ENCODE measurements around the gene BATF.

The BATF gene

DNA sequence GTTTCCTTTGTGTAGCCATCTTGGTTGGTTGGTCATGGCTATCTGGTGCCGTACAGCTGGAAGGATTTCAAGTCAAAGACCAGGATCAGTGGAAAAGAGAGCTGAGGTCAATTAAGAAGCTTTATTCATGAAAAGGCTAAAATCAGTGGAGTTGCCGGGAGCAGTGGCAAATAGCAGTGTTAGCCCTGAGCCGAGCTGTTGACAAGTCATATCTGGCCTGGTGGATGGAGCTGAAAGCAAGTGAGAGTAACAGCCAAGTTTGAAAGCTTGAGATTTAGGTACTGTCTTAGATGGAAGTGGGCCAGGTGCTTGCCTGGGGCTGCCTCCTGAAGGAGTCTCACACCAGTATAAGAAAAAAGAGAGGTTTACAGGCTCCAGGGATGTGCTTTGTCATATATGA is 9.0 kb downstream of the BATF start:
- H3K27me3 ChIP-seq (ENCODE audit: insufficient read depth, poor library complexity, severe bottlenecking), result no peaks in the 10 kb centered on the region
- no peaks in the 10 kb centered on the region for H3K9me3 ChIP-seq (ENCODE audit: severe bottlenecking)
- no peak overlapping the region for H3K4me3 ChIP-seq (ENCODE audit: severe bottlenecking)
- peaks cover 19% of the 10 kb centered on the region for H3K4me1 ChIP-seq (ENCODE audit: insufficient read depth, poor library complexity, severe bottlenecking)
- H3K27ac ChIP-seq (ENCODE audit: poor library complexity, severe bottlenecking), result peak overlapping the region; percentile 60
- no peak for DNase-seq (ENCODE audit: low spot score)
- TF ChIP-seq, protein P1, sequence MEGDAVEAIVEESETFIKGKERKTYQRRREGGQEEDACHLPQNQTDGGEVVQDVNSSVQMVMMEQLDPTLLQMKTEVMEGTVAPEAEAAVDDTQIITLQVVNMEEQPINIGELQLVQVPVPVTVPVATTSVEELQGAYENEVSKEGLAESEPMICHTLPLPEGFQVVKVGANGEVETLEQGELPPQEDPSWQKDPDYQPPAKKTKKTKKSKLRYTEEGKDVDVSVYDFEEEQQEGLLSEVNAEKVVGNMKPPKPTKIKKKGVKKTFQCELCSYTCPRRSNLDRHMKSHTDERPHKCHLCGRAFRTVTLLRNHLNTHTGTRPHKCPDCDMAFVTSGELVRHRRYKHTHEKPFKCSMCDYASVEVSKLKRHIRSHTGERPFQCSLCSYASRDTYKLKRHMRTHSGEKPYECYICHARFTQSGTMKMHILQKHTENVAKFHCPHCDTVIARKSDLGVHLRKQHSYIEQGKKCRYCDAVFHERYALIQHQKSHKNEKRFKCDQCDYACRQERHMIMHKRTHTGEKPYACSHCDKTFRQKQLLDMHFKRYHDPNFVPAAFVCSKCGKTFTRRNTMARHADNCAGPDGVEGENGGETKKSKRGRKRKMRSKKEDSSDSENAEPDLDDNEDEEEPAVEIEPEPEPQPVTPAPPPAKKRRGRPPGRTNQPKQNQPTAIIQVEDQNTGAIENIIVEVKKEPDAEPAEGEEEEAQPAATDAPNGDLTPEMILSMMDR (IDR thresholded peaks at IDR 0.05; ENCODE audit: poor library complexity, severe bottlenecking), result no peak
- ATAC-seq (ENCODE audit: low read depth), result no peak
- no peaks in the 10 kb centered on the region for H3K36me3 ChIP-seq (ENCODE audit: low read depth)

DNA sequence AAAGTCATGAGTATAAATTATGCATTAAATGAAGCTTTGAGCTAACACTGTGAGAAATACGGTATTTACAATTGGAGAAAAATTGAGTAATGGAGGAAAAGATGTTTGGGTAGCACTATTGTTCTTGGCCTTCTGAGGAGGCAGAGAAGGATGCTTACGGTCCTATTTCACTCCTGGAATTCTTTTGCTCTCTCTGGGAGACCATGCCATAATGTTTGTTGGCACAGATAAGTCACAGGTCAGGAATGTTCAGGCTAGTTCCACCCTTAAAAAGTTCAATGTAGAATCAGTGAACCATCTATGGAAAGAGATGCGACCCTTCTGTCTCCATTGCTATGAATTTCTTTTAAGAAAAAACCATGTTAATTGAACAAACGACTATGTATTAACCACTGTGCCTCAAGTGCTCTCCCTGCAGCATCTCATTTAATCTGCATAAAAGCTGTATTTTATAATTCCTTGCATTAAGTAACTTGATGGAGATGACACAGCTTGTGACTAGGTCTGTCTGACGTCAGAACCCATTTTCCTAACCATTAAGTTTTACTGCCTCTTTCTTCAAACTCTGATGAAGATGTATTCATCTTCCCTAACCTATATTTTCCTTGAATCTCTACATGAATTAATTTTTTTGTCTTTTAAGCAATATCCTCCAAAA is 9.5 kb downstream of the BATF start:
- ATAC-seq (ENCODE audit: low read depth) (peak; percentile 66), DNase-seq (ENCODE audit: low spot score) (no peak)
- Histone ChIP-seq H3K27ac (ENCODE audit: poor library complexity, severe bottlenecking) (peak overlapping the region; percentile 60), H3K4me3 (ENCODE audit: severe bottlenecking) (no peak overlapping the region), H3K27me3 (ENCODE audit: insufficient read depth, poor library complexity, severe bottlenecking) (no peaks in the 10 kb centered on the region), H3K36me3 (ENCODE audit: low read depth) (no peaks in the 10 kb centered on the region), H3K4me1 (ENCODE audit: insufficient read depth, poor library complexity, severe bottlenecking) (peaks cover 24% of the 10 kb centered on the region), H3K9me3 (ENCODE audit: severe bottlenecking) (no peaks in the 10 kb centered on the region)
- TF ChIP-seq, protein P1 (IDR thresholded peaks at IDR 0.05; ENCODE audit: poor library complexity, severe bottlenecking), result no peak

DNA sequence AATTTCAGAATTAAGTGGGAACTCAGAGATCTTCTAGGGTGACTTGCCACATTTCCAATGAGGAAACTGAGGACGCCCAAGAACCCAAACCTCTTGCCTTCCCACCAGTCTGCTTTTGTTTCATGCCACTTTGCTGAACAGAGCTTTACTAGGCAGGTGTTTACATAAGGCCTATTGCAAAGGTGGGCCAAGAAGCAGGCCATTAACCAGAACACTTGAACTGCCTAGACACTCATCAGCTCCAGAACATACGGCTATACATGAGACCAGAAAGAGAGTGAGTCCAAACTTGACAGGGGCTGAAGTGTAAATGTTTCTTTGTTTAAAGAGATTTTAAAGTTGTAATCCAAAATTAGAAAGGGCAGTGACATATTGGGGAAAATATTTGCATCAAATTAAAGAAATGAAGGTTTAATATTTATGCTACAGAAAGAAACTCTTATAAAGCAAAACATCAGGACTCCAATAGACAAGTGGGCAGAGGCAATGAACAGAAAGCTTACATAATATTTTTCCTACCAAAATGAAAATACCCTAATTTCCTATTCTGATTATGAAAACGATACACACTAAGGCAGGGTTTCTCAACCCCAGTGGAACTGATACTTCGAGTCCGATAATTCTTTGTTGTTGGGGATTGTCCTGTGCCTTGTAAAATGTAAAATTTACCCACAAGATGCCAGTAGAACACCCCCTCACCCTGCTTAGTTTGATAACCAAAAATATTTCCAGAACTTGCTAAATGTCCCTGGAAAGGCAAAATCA is 11.7 kb downstream of the BATF start:
- DNase-seq (ENCODE audit: low spot score), result no peak
- no peaks in the 10 kb centered on the region for H3K9me3 ChIP-seq (ENCODE audit: severe bottlenecking)
- H3K27ac ChIP-seq (ENCODE audit: poor library complexity, severe bottlenecking), result peak overlapping the region; percentile 90
- TF ChIP-seq, protein P1 (IDR thresholded peaks at IDR 0.05; ENCODE audit: poor library complexity, severe bottlenecking), result no peak
- peaks cover 29% of the 10 kb centered on the region for H3K4me1 ChIP-seq (ENCODE audit: insufficient read depth, poor library complexity, severe bottlenecking)
- no peak for ATAC-seq (ENCODE audit: low read depth)
- H3K4me3 ChIP-seq (ENCODE audit: severe bottlenecking), result no peak overlapping the region
- no peaks in the 10 kb centered on the region for H3K36me3 ChIP-seq (ENCODE audit: low read depth)
- no peaks in the 10 kb centered on the region for H3K27me3 ChIP-seq (ENCODE audit: insufficient read depth, poor library complexity, severe bottlenecking)

DNA sequence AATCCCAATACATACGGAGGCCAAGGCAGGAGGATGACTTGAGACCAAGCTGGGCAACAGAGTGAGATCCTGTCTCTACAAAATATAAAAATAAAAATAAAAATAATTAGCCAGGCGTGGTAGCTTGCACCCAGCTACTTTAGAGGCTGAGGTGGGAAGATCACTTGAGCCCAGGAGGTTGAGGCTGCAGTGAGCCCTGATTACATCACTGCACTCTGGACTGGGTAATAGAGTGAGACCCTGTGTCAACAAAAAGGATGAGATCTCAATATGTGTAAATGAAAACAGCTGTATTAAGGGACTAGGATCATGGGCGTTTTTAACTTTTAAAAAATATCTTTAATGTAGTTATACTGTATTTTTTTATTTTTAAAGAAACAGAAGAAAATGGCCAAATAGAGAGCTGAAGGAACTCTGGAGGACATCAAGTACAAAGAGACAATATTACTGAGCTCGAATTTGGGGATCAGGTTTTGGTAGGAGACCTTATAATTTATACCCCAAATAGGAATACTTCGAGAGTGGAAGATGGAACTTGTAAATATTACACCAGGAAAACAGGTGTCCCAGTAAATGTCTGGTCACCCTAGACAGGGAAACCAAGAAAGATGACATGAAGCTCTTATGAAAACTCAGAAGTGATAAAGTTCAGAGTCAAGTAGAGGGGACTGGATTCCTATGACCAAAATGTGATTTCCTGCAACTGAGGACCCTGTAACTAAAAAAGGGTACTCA is 13.1 kb downstream of the BATF start:
- TF ChIP-seq, protein P1 (IDR thresholded peaks at IDR 0.05; ENCODE audit: poor library complexity, severe bottlenecking), result no peak
- ATAC-seq (ENCODE audit: low read depth) (no peak), DNase-seq (ENCODE audit: low spot score) (no peak)
- H3K27ac ChIP-seq (ENCODE audit: poor library complexity, severe bottlenecking), result peak overlapping the region; percentile 90
- no peaks in the 10 kb centered on the region for H3K36me3 ChIP-seq (ENCODE audit: low read depth)
- H3K27me3 ChIP-seq (ENCODE audit: insufficient read depth, poor library complexity, severe bottlenecking), result no peaks in the 10 kb centered on the region
- no peaks in the 10 kb centered on the region for H3K9me3 ChIP-seq (ENCODE audit: severe bottlenecking)
- H3K4me1 ChIP-seq (ENCODE audit: insufficient read depth, poor library complexity, severe bottlenecking), result peaks cover 29% of the 10 kb centered on the region
- no peak overlapping the region for H3K4me3 ChIP-seq (ENCODE audit: severe bottlenecking)

Data from RWPE2 (cell line).